Effector memory CD4-positive, alpha-beta T cell (primary cell): Measurements from ENCODE around the gene ATP7B.

Experiments used
- DNase-seq, 3 donors: peaks; one replicate each; pipeline ENCODE4 v3.0.0-alpha.2; 2020
- H3K27ac ChIP-seq: 2 replicates; pipeline ENCODE4 v1.7.0; 2013; ENCODE audit warnings: mild to moderate bottlenecking, low read length, moderate library complexity; ENCODE audit not compliant: insufficient read depth, poor library complexity, severe bottlenecking
- H3K27me3 ChIP-seq: replicated peaks from 2 replicates; pipeline ENCODE4 v1.7.0; 2013; ENCODE audit warnings: mild to moderate bottlenecking, low read length; ENCODE audit not compliant: insufficient read depth, control insufficient read depth, poor library complexity, severe bottlenecking
- H3K36me3 ChIP-seq: 2 replicates; pipeline ENCODE4 v1.7.0; 2013; ENCODE audit warnings: mild to moderate bottlenecking, low read length, moderate library complexity; ENCODE audit not compliant: control insufficient read depth, insufficient read depth
- H3K4me1 ChIP-seq: 2 replicates; pipeline ENCODE4 v1.7.0; 2013; ENCODE audit warnings: low read length, mild to moderate bottlenecking; ENCODE audit not compliant: control insufficient read depth, insufficient read depth, poor library complexity, severe bottlenecking
- H3K4me3 ChIP-seq: 2 replicates; pipeline ENCODE4 v1.7.0; 2013; ENCODE audit warnings: low read length, low read depth, mild to moderate bottlenecking; ENCODE audit not compliant: insufficient read depth, poor library complexity, severe bottlenecking
- H3K9me3 ChIP-seq: 2 replicates; pipeline ENCODE4 v1.7.0; 2013; ENCODE audit warnings: mild to moderate bottlenecking, low read length, moderate library complexity; ENCODE audit not compliant: control insufficient read depth

ATP7B gene

GRCh38 chr13:52009946-52010345, 1.3 kb downstream of the ATP7B start:
- Histone ChIP-seq H3K9me3 (no peaks in the 10 kb centered on the region), H3K4me1 (peaks cover 11% of the 10 kb centered on the region), H3K36me3 (no peaks in the 10 kb centered on the region), H3K4me3 (no peak overlapping the region), H3K27me3 (no peaks in the 10 kb centered on the region), H3K27ac (no peak overlapping the region)
- no peak for DNase-seq

- Histone ChIP-seq H3K4me3 (no peak overlapping the region), H3K27me3 (no peaks in the 10 kb centered on the region), H3K27ac (no peak overlapping the region), H3K4me1 (peaks cover 5% of the 10 kb centered on the region), H3K9me3 (no peaks in the 10 kb centered on the region), H3K36me3 (no peaks in the 10 kb centered on the region)
- no peak for DNase-seq
These were observed 4.6 kb downstream of the ATP7B start for GRCh38 chr13:52006523-52007245.

- Histone ChIP-seq H3K27ac (no peak overlapping the region), H3K27me3 (no peaks in the 10 kb centered on the region), H3K9me3 (no peaks in the 10 kb centered on the region), H3K36me3 (no peaks in the 10 kb centered on the region), H3K4me1 (peaks cover 3% of the 10 kb centered on the region), H3K4me3 (no peak overlapping the region)
- DNase-seq: no peak
These were observed 5.3 kb downstream of the ATP7B start for GRCh38 chr13:52005841-52006522.

- Histone ChIP-seq H3K27me3 (no peaks in the 10 kb centered on the region), H3K4me3 (no peak overlapping the region), H3K9me3 (no peaks in the 10 kb centered on the region), H3K27ac (no peak overlapping the region), H3K4me1 (no peaks in the 10 kb centered on the region), H3K36me3 (no peaks in the 10 kb centered on the region)
- DNase-seq: no peak
These were observed 6.6 kb downstream of the ATP7B start for GRCh38 chr13:52004511-52005170.

- DNase-seq: no peak
- H3K4me1 ChIP-seq: no peaks in the 10 kb centered on the region
- H3K36me3 ChIP-seq: no peaks in the 10 kb centered on the region
- no peak overlapping the region for H3K4me3 ChIP-seq
- H3K27me3 ChIP-seq: no peaks in the 10 kb centered on the region
- no peak overlapping the region for H3K27ac ChIP-seq
- no peaks in the 10 kb centered on the region for H3K9me3 ChIP-seq
These were observed 7.7 kb downstream of the ATP7B start for GRCh38 chr13:52003541-52003940.

- Histone ChIP-seq H3K36me3 (no peaks in the 10 kb centered on the region), H3K9me3 (no peaks in the 10 kb centered on the region), H3K27ac (no peak overlapping the region), H3K27me3 (no peaks in the 10 kb centered on the region), H3K4me3 (no peak overlapping the region), H3K4me1 (no peaks in the 10 kb centered on the region)
- DNase-seq: no peak
These were observed 8.9 kb downstream of the ATP7B start for GRCh38 chr13:52002361-52002760.

GRCh38 chr13:52001120-52001731, 10.0 kb downstream of the ATP7B start:
- DNase-seq: no peak
- Histone ChIP-seq H3K4me1 (no peaks in the 10 kb centered on the region), H3K27ac (no peak overlapping the region), H3K36me3 (no peaks in the 10 kb centered on the region), H3K4me3 (no peak overlapping the region), H3K9me3 (no peaks in the 10 kb centered on the region), H3K27me3 (no peaks in the 10 kb centered on the region)

- H3K36me3 ChIP-seq: no peaks in the 10 kb centered on the region
- no peak overlapping the region for H3K4me3 ChIP-seq
- H3K27ac ChIP-seq: no peak overlapping the region
- H3K4me1 ChIP-seq: no peaks in the 10 kb centered on the region
- no peaks in the 10 kb centered on the region for H3K9me3 ChIP-seq
- H3K27me3 ChIP-seq: no peaks in the 10 kb centered on the region
- DNase-seq: no peak
These were observed 11.3 kb downstream of the ATP7B start for GRCh38 chr13:51999921-52000320.

GRCh38 chr13:51999510-51999911, 11.7 kb downstream of the ATP7B start:
- Histone ChIP-seq H3K27ac (no peak overlapping the region), H3K4me3 (no peak overlapping the region), H3K36me3 (no peaks in the 10 kb centered on the region), H3K4me1 (no peaks in the 10 kb centered on the region), H3K27me3 (no peaks in the 10 kb centered on the region), H3K9me3 (no peaks in the 10 kb centered on the region)
- no peak for DNase-seq
